Panc1 (cell line): Measurements from ENCODE around the gene GRID2IP. TPM values are rescaled to one million over a fixed set of nuclear protein-coding genes. Genes with fewer than 3 reads are reported as not detected.

Source experiments
- ATAC-seq: fragments of 200-7000 bp; cut with Tn5 transposase; 2 replicates; pipeline ENCODE4 v1.9.1; 2020; ENCODE audit warnings: mild to moderate bottlenecking, moderate library complexity
- BruUV-seq: library from RNA; stranded (reverse); fragments of 400-500 nt; replicated peaks from 2 replicates; lab custom pipeline; 2021; lab: Mats Ljungman, UMichigan
- CTCF ChIA-PET: fragments of 300-600 bp; sonication (Branson Sonifier 250); formaldehyde crosslinking; loops from one replicate; lab custom pipeline; 2022; ENCODE audit warnings: antibody characterized with exemption; lab: Charles Lee
- POLR2A ChIA-PET: fragments of 300-600 bp; sonication (Branson Sonifier 250); formaldehyde crosslinking; loops from one replicate; lab custom pipeline; 2022; ENCODE audit warnings: antibody characterized with exemption; lab: Charles Lee
- DNase-seq: peaks from one replicate; pipeline ENCODE4 v3.0.0-alpha.2; 2010; ENCODE audit warnings: low read depth, low spot score
- H3K27ac ChIP-seq: 2 replicates; pipeline ENCODE4 v1.5.1; 2011; ENCODE audit warnings: mild to moderate bottlenecking, low read length, inconsistent platforms
- H3K27me3 ChIP-seq: fragments of 200-500 bp; sonication (Bioruptor generic); 2 replicates; pipeline ENCODE4 v1.6.0; 2014; ENCODE audit warnings: low read length, inconsistent platforms; ENCODE audit not compliant: control insufficient read depth, insufficient read depth
- H3K36me3 ChIP-seq: fragments of 200-500 bp; sonication (Bioruptor generic); 2 replicates; pipeline ENCODE4 v1.5.1; 2014; ENCODE audit warnings: inconsistent platforms, mild to moderate bottlenecking, low read length, moderate library complexity; ENCODE audit not compliant: control insufficient read depth, insufficient read depth
- H3K4me1 ChIP-seq: 2 replicates; pipeline ENCODE4 v1.5.1; 2011; ENCODE audit warnings: inconsistent platforms, mild to moderate bottlenecking, low read length, moderate library complexity; ENCODE audit not compliant: control insufficient read depth, insufficient read depth
- H3K4me3 ChIP-seq, 2 experiments: 2 replicates each; pipeline ENCODE4 v1.5.1; 2011 to 2012; ENCODE audit warnings: low read depth in 2 of 2, low read length in 2 of 2, mild to moderate bottlenecking in 2 of 2, inconsistent platforms in 1 of 2, moderate library complexity in 1 of 2
- H3K9me3 ChIP-seq: fragments of 200-500 bp; sonication (Bioruptor generic); 2 replicates; pipeline ENCODE4 v1.5.1; 2014; ENCODE audit warnings: low read depth, mild to moderate bottlenecking, inconsistent platforms, low read length, moderate library complexity; ENCODE audit not compliant: control insufficient read depth, insufficient read depth
- CTCF ChIP-seq: fragments of 450-650 bp; IDR thresholded peaks from 2 replicates; pipeline ENCODE4 v1.5.1; 2017; ENCODE audit warnings: mild to moderate bottlenecking
- POLR2AphosphoS5 ChIP-seq: IDR thresholded peaks from 2 replicates; pipeline ENCODE4 v1.6.1; 2012; ENCODE audit warnings: mild to moderate bottlenecking, low read depth, low read length, moderate library complexity
- SIN3A ChIP-seq: IDR thresholded peaks from 2 replicates; pipeline ENCODE4 v1.6.1; 2012; ENCODE audit warnings: low read depth, mild to moderate bottlenecking, low read length, moderate library complexity, borderline replicate concordance; ENCODE audit not compliant: insufficient read depth
- TCF7L2 ChIP-seq: IDR thresholded peaks from 2 replicates; pipeline ENCODE4 v1.6.1; 2011; ENCODE audit warnings: mild to moderate bottlenecking, low read depth, low read length, inconsistent platforms
- in situ Hi-C: cut with HindIII; loops from 2 replicates; pipeline ENCODE4 v1.10.0; 2016; ENCODE audit warnings: low sequenced_read_pairs, low pct_unique_long_range_greater_than_20kb
- intact Hi-C: fragments of 100-400 bp; cut with micrococcal nuclease; formaldehyde crosslinking; loops from one replicate; pipeline ENCODE4 v1.10.0; 2022; ENCODE audit not compliant: unreplicated experiment
- total RNA-seq: library from RNA; stranded (reverse); gene quantifications from one replicate; pipeline ENCODE4 v1.2.1, GENCODE V29; 2021; ENCODE audit not compliant: unreplicated experiment
- TF ChIP-seq, protein P1 (sequence below), 2 experiments: IDR thresholded peaks; 2 replicates each; pipeline ENCODE4 v1.6.1; 2011 to 2012; ENCODE audit warnings: low read depth in 2 of 2, control low read depth in 1 of 2, low read length in 1 of 2, mild to moderate bottlenecking in 1 of 2, moderate library complexity in 1 of 2; ENCODE audit not compliant: insufficient read depth in 1 of 2

The GRID2IP gene
- total RNA-seq, 1 experiment from 2014 or later: 0.13 TPM

DNA sequence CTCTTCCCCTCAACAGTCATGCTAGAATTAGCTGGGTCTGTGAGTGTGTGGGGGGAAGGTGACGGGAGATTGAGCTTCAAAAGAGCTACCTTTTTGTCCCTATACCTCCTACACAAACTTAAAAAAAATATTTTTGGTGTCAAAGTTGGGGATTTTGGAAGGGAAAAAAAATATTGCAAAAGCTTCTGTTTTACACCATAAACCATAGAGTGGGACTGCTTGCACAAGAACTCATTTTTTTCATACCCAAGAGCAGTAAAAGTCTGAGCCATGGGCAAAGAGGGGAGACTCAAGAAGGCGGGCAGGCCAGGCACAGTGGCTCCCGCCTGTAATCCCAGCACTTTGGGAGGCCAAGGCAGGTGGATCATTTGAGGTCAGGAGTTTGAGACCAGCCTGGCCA is 16.6 kb upstream of the GRID2IP start:
- DNase-seq (no peak), ATAC-seq (no peak)
- BruUV-seq: no TSS peak
- Histone ChIP-seq H3K36me3 (no peaks in the 10 kb centered on the region), H3K9me3 (no peaks in the 10 kb centered on the region), H3K27me3 (no peaks in the 10 kb centered on the region), H3K27ac (no peak overlapping the region), H3K4me3 (no peak overlapping the region), H3K4me1 (no peaks in the 10 kb centered on the region)
- in situ Hi-C loops (no loop called here), intact Hi-C loops (no loop called here)
- CTCF ChIA-PET: no interaction called here
- POLR2A ChIA-PET: no interaction called here
- TF ChIP-seq TCF7L2 (no peak), CTCF (no peak)
- TF ChIP-seq, protein P1, sequence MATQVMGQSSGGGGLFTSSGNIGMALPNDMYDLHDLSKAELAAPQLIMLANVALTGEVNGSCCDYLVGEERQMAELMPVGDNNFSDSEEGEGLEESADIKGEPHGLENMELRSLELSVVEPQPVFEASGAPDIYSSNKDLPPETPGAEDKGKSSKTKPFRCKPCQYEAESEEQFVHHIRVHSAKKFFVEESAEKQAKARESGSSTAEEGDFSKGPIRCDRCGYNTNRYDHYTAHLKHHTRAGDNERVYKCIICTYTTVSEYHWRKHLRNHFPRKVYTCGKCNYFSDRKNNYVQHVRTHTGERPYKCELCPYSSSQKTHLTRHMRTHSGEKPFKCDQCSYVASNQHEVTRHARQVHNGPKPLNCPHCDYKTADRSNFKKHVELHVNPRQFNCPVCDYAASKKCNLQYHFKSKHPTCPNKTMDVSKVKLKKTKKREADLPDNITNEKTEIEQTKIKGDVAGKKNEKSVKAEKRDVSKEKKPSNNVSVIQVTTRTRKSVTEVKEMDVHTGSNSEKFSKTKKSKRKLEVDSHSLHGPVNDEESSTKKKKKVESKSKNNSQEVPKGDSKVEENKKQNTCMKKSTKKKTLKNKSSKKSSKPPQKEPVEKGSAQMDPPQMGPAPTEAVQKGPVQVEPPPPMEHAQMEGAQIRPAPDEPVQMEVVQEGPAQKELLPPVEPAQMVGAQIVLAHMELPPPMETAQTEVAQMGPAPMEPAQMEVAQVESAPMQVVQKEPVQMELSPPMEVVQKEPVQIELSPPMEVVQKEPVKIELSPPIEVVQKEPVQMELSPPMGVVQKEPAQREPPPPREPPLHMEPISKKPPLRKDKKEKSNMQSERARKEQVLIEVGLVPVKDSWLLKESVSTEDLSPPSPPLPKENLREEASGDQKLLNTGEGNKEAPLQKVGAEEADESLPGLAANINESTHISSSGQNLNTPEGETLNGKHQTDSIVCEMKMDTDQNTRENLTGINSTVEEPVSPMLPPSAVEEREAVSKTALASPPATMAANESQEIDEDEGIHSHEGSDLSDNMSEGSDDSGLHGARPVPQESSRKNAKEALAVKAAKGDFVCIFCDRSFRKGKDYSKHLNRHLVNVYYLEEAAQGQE (IDR thresholded peaks at IDR 0.05; ENCODE audit: insufficient read depth in 1 of 2, low read depth in 2 of 2, low read length in 1 of 2): no peak

- POLR2A ChIA-PET: interaction anchor here (0.6 kb wide), 1 partner anchor 695 kb away, joined by 13 read pairs; no protein-coding TSS in a partner anchor
- no TSS peak for BruUV-seq
- Histone ChIP-seq H3K27me3 (no peaks in the 10 kb centered on the region), H3K27ac (no peak overlapping the region), H3K4me1 (no peaks in the 10 kb centered on the region), H3K36me3 (no peaks in the 10 kb centered on the region), H3K4me3 (no peak overlapping the region), H3K9me3 (no peaks in the 10 kb centered on the region)
- DNase-seq: no peak
- in situ Hi-C loops (no loop called here), intact Hi-C loops (loop anchor here (1.0 kb wide), 1 partner anchor 50 kb away; no protein-coding TSS in a partner anchor)
- TF ChIP-seq POLR2AphosphoS5 (no peak), TCF7L2 (no peak), SIN3A (no peak), CTCF (no peak)
- TF ChIP-seq, protein P1 (IDR thresholded peaks at IDR 0.05; ENCODE audit: insufficient read depth in 1 of 2, low read depth in 2 of 2, low read length in 1 of 2): no peak
- ATAC-seq: no peak
- CTCF ChIA-PET: no interaction called here
These were observed 14.4 kb upstream of the GRID2IP start for GRCh38 chr7:6565655-6566054.
